ENCODE data around the gene DLG2. TPM values are rescaled to one million over a fixed set of nuclear protein-coding genes. Genes with fewer than 3 reads are reported as not detected.

DLG2 gene
- total and polyA plus RNA-seq, 2 of the 8 experiments (the other 6 are each of a cell fraction or from before 2014, with no cell fraction given), result 1.7 to 14.3 TPM

DNA sequence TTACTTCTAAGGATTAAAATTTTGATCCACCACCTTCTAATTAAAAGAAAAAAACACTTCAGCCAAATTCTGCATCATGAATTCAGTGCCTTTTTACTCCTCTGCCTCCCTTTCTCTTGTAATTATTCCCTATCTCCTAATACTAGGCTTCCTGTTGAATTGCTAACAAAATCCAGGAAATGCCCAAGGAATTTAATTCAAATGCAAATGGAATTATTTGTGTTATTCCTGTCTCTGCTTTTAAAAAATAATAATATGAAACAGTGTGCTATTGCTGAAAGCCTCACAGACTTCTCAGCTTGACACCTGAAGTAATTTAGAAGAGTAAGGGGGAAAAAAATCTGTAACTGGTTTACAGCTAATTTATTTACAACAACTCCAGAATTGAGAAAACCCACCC, 85.5 kb downstream of the DLG2 start (continued):
- no peak for TF ChIP-seq CHD1 (IDR thresholded peaks at IDR 0.05; ENCODE audit: low read depth, low read length)
- no peak for TF ChIP-seq JUND (IDR thresholded peaks at IDR 0.05; ENCODE audit: low read length)
- TF ChIP-seq, protein P1, sequence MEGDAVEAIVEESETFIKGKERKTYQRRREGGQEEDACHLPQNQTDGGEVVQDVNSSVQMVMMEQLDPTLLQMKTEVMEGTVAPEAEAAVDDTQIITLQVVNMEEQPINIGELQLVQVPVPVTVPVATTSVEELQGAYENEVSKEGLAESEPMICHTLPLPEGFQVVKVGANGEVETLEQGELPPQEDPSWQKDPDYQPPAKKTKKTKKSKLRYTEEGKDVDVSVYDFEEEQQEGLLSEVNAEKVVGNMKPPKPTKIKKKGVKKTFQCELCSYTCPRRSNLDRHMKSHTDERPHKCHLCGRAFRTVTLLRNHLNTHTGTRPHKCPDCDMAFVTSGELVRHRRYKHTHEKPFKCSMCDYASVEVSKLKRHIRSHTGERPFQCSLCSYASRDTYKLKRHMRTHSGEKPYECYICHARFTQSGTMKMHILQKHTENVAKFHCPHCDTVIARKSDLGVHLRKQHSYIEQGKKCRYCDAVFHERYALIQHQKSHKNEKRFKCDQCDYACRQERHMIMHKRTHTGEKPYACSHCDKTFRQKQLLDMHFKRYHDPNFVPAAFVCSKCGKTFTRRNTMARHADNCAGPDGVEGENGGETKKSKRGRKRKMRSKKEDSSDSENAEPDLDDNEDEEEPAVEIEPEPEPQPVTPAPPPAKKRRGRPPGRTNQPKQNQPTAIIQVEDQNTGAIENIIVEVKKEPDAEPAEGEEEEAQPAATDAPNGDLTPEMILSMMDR (IDR thresholded peaks at IDR 0.05; ENCODE audit: control extremely low read depth in 1 of 3, insufficient read depth in 1 of 3, low read depth in 1 of 3, low read length in 3 of 3), result no peak
- no peak for TF ChIP-seq RBBP5 (IDR thresholded peaks at IDR 0.05; ENCODE audit: borderline replicate concordance, low read depth, low read length)
